Panc1 (cell line): ENCODE results near the gene THBS1. TPM values are rescaled to one million over a fixed set of nuclear protein-coding genes. Genes with fewer than 3 reads are reported as not detected.

Source experiments
- ATAC-seq: fragments of 200-7000 bp; cut with Tn5 transposase; 2 replicates; pipeline ENCODE4 v1.9.1; 2020; ENCODE audit warnings: mild to moderate bottlenecking, moderate library complexity
- BruUV-seq: library from RNA; stranded (reverse); fragments of 400-500 nt; replicated peaks from 2 replicates; lab custom pipeline; 2021; lab: Mats Ljungman, UMichigan
- CTCF ChIA-PET: fragments of 300-600 bp; sonication (Branson Sonifier 250); formaldehyde crosslinking; loops from one replicate; lab custom pipeline; 2022; ENCODE audit warnings: antibody characterized with exemption; lab: Charles Lee
- POLR2A ChIA-PET: fragments of 300-600 bp; sonication (Branson Sonifier 250); formaldehyde crosslinking; loops from one replicate; lab custom pipeline; 2022; ENCODE audit warnings: antibody characterized with exemption; lab: Charles Lee
- DNase-seq: peaks from one replicate; pipeline ENCODE4 v3.0.0-alpha.2; 2010; ENCODE audit warnings: low read depth, low spot score
- H3K27ac ChIP-seq: 2 replicates; pipeline ENCODE4 v1.5.1; 2011; ENCODE audit warnings: mild to moderate bottlenecking, low read length, inconsistent platforms
- H3K27me3 ChIP-seq: fragments of 200-500 bp; sonication (Bioruptor generic); 2 replicates; pipeline ENCODE4 v1.6.0; 2014; ENCODE audit warnings: low read length, inconsistent platforms; ENCODE audit not compliant: control insufficient read depth, insufficient read depth
- H3K36me3 ChIP-seq: fragments of 200-500 bp; sonication (Bioruptor generic); 2 replicates; pipeline ENCODE4 v1.5.1; 2014; ENCODE audit warnings: inconsistent platforms, mild to moderate bottlenecking, low read length, moderate library complexity; ENCODE audit not compliant: control insufficient read depth, insufficient read depth
- H3K4me1 ChIP-seq: 2 replicates; pipeline ENCODE4 v1.5.1; 2011; ENCODE audit warnings: inconsistent platforms, mild to moderate bottlenecking, low read length, moderate library complexity; ENCODE audit not compliant: control insufficient read depth, insufficient read depth
- H3K4me3 ChIP-seq, 2 experiments: 2 replicates each; pipeline ENCODE4 v1.5.1; 2011 to 2012; ENCODE audit warnings: low read depth in 2 of 2, low read length in 2 of 2, mild to moderate bottlenecking in 2 of 2, inconsistent platforms in 1 of 2, moderate library complexity in 1 of 2
- H3K9me3 ChIP-seq: fragments of 200-500 bp; sonication (Bioruptor generic); 2 replicates; pipeline ENCODE4 v1.5.1; 2014; ENCODE audit warnings: low read depth, mild to moderate bottlenecking, inconsistent platforms, low read length, moderate library complexity; ENCODE audit not compliant: control insufficient read depth, insufficient read depth
- CTCF ChIP-seq: fragments of 450-650 bp; IDR thresholded peaks from 2 replicates; pipeline ENCODE4 v1.5.1; 2017; ENCODE audit warnings: mild to moderate bottlenecking
- POLR2AphosphoS5 ChIP-seq: IDR thresholded peaks from 2 replicates; pipeline ENCODE4 v1.6.1; 2012; ENCODE audit warnings: mild to moderate bottlenecking, low read depth, low read length, moderate library complexity
- SIN3A ChIP-seq: IDR thresholded peaks from 2 replicates; pipeline ENCODE4 v1.6.1; 2012; ENCODE audit warnings: low read depth, mild to moderate bottlenecking, low read length, moderate library complexity, borderline replicate concordance; ENCODE audit not compliant: insufficient read depth
- TCF7L2 ChIP-seq: IDR thresholded peaks from 2 replicates; pipeline ENCODE4 v1.6.1; 2011; ENCODE audit warnings: mild to moderate bottlenecking, low read depth, low read length, inconsistent platforms
- in situ Hi-C: cut with HindIII; loops from 2 replicates; pipeline ENCODE4 v1.10.0; 2016; ENCODE audit warnings: low sequenced_read_pairs, low pct_unique_long_range_greater_than_20kb
- intact Hi-C: fragments of 100-400 bp; cut with micrococcal nuclease; formaldehyde crosslinking; loops from one replicate; pipeline ENCODE4 v1.10.0; 2022; ENCODE audit not compliant: unreplicated experiment
- total RNA-seq: library from RNA; stranded (reverse); gene quantifications from one replicate; pipeline ENCODE4 v1.2.1, GENCODE V29; 2021; ENCODE audit not compliant: unreplicated experiment
- TF ChIP-seq, protein P1 (sequence below), 2 experiments: IDR thresholded peaks; 2 replicates each; pipeline ENCODE4 v1.6.1; 2011 to 2012; ENCODE audit warnings: low read depth in 2 of 2, control low read depth in 1 of 2, low read length in 1 of 2, mild to moderate bottlenecking in 1 of 2, moderate library complexity in 1 of 2; ENCODE audit not compliant: insufficient read depth in 1 of 2

The THBS1 gene
- total RNA-seq, 1 experiment from 2014 or later: 61.9 TPM

- ATAC-seq: no peak
- no peak for DNase-seq
- TF ChIP-seq SIN3A (no peak), POLR2AphosphoS5 (no peak), TCF7L2 (no peak), CTCF (no peak)
- TF ChIP-seq, protein P1, sequence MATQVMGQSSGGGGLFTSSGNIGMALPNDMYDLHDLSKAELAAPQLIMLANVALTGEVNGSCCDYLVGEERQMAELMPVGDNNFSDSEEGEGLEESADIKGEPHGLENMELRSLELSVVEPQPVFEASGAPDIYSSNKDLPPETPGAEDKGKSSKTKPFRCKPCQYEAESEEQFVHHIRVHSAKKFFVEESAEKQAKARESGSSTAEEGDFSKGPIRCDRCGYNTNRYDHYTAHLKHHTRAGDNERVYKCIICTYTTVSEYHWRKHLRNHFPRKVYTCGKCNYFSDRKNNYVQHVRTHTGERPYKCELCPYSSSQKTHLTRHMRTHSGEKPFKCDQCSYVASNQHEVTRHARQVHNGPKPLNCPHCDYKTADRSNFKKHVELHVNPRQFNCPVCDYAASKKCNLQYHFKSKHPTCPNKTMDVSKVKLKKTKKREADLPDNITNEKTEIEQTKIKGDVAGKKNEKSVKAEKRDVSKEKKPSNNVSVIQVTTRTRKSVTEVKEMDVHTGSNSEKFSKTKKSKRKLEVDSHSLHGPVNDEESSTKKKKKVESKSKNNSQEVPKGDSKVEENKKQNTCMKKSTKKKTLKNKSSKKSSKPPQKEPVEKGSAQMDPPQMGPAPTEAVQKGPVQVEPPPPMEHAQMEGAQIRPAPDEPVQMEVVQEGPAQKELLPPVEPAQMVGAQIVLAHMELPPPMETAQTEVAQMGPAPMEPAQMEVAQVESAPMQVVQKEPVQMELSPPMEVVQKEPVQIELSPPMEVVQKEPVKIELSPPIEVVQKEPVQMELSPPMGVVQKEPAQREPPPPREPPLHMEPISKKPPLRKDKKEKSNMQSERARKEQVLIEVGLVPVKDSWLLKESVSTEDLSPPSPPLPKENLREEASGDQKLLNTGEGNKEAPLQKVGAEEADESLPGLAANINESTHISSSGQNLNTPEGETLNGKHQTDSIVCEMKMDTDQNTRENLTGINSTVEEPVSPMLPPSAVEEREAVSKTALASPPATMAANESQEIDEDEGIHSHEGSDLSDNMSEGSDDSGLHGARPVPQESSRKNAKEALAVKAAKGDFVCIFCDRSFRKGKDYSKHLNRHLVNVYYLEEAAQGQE (IDR thresholded peaks at IDR 0.05; ENCODE audit: insufficient read depth in 1 of 2, low read depth in 2 of 2, low read length in 1 of 2): no peak
- in situ Hi-C loops: no loop called here
- CTCF ChIA-PET: no interaction called here
- Histone ChIP-seq H3K4me1 (no peaks in the 10 kb centered on the region), H3K36me3 (no peaks in the 10 kb centered on the region), H3K4me3 (no peak overlapping the region), H3K27me3 (no peaks in the 10 kb centered on the region), H3K27ac (no peak overlapping the region), H3K9me3 (no peaks in the 10 kb centered on the region)
- intact Hi-C loops: no loop called here
- POLR2A ChIA-PET: no interaction called here
- no TSS peak for BruUV-seq
These were observed 50.5 kb downstream of the THBS1 start for GRCh38 chr15:39631357-39631756.

DNA sequence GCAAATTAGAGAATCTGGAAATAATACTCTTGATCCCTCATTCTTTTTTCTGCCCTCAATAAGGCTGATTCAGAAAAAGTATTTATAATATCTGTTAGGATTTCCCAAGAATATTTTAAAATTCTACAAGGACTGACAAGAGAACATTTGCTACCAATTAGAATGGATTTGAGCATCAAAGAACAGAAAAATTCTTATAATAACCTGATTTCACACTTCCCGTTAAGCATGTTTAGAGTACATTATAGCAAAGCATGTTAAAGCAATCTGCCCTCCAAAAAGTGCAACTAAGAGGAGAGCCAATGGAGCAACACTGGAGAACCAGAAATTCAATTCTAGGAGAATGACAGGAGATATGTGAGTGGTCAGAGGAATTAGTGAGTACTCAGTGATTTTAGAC, 57.2 kb downstream of the THBS1 start:
- Histone ChIP-seq H3K27ac (no peak overlapping the region), H3K4me3 (no peak overlapping the region), H3K4me1 (no peaks in the 10 kb centered on the region), H3K9me3 (no peaks in the 10 kb centered on the region), H3K27me3 (no peaks in the 10 kb centered on the region), H3K36me3 (no peaks in the 10 kb centered on the region)
- BruUV-seq: no TSS peak
- intact Hi-C loops: no loop called here
- TF ChIP-seq SIN3A: no peak
- TF ChIP-seq, protein P1 (IDR thresholded peaks at IDR 0.05; ENCODE audit: insufficient read depth in 1 of 2, low read depth in 2 of 2, low read length in 1 of 2): no peak
- TF ChIP-seq CTCF: no peak
- no peak for TF ChIP-seq TCF7L2
- TF ChIP-seq POLR2AphosphoS5: no peak
- in situ Hi-C loops: no loop called here
- ATAC-seq (no peak), DNase-seq (no peak)
- CTCF ChIA-PET: no interaction called here
- POLR2A ChIA-PET: no interaction called here
